SK-MEL-5 (cell line): ENCODE data around the gene SPAG9. TPM values are rescaled to one million over a fixed set of nuclear protein-coding genes. Genes with fewer than 3 reads are reported as not detected.
"Not testable (repeated sequence)": the region's sequence is repeated elsewhere in the genome, so short reads cannot be mapped to it uniquely, and the experiment has no call there.

ENCODE experiments used
- DNase-seq: peaks from one replicate; pipeline ENCODE4 v3.0.0-alpha.2; 2016; ENCODE audit warnings: low read depth, low spot score
- in situ Hi-C: cut with HindIII; loops from 2 replicates; pipeline ENCODE4 v1.10.0; 2016; ENCODE audit warnings: low sequenced_read_pairs, high pct_unique_total_duplicates, low pct_unique_long_range_greater_than_20kb
- total RNA-seq: library from RNA; depleted of rRNA; stranded (reverse); fragments of >200 nt; shearing (Covaris generic); gene quantifications from 2 replicates; pipeline ENCODE4 v1.2.3, GENCODE V29; 2014

The SPAG9 gene
- total RNA-seq, 1 experiment from 2014 or later = 103 TPM

GRCh38 chr17:50941676-50942048 is 179.0 kb downstream of the SPAG9 start:
- DNase-seq, in situ Hi-C loops: not testable (repeated sequence)

- in situ Hi-C loops = no loop called here
- DNase-seq = no peak
Observed at GRCh38 chr17:50939795-50940684, 180.6 kb downstream of the SPAG9 start.

GRCh38 chr17:50939542-50939794 is 181.2 kb downstream of the SPAG9 start:
- in situ Hi-C loops = no loop called here
- no peak for DNase-seq

- in situ Hi-C loops = no loop called here
- no peak for DNase-seq
Observed at GRCh38 chr17:50938821-50939541, 181.7 kb downstream of the SPAG9 start.

GRCh38 chr17:50935996-50936266 is 184.7 kb downstream of the SPAG9 start:
- in situ Hi-C loops = no loop called here
- DNase-seq = no peak

GRCh38 chr17:50935221-50935995 is 185.3 kb downstream of the SPAG9 start:
- in situ Hi-C loops = no loop called here

GRCh38 chr17:50934672-50935220 is 185.9 kb downstream of the SPAG9 start:
- DNase-seq = no peak
- in situ Hi-C loops = no loop called here

More at GRCh38 chr17:50935221-50935995, 185.3 kb downstream of the SPAG9 start:
- DNase-seq = peak; percentile 90

GRCh38 chr17:50934161-50934560 is 186.5 kb downstream of the SPAG9 start:
- no peak for DNase-seq
- in situ Hi-C loops = no loop called here

- peak; percentile 75 for DNase-seq
- in situ Hi-C loops = no loop called here
Observed at GRCh38 chr17:50931144-50931908, 189.3 kb downstream of the SPAG9 start.

- no peak for DNase-seq
- in situ Hi-C loops = no loop called here
Observed at GRCh38 chr17:50928646-50929045, 192.0 kb downstream of the SPAG9 start.

- no peak for DNase-seq
- in situ Hi-C loops = no loop called here
Observed at GRCh38 chr17:50927287-50927686, 193.4 kb downstream of the SPAG9 start.

- in situ Hi-C loops = no loop called here
- no peak for DNase-seq
Observed at GRCh38 chr17:50926523-50926922, 194.1 kb downstream of the SPAG9 start.

GRCh38 chr17:50925296-50925891 is 195.3 kb downstream of the SPAG9 start:
- DNase-seq = no peak
- in situ Hi-C loops = no loop called here

- in situ Hi-C loops = no loop called here
- DNase-seq = no peak
Observed at GRCh38 chr17:50924800-50925199, 195.9 kb downstream of the SPAG9 start.

GRCh38 chr17:50924300-50924699 is 196.4 kb downstream of the SPAG9 start:
- in situ Hi-C loops = no loop called here

GRCh38 chr17:50923611-50924010 is 197.1 kb downstream of the SPAG9 start:
- in situ Hi-C loops = no loop called here

More at GRCh38 chr17:50924300-50924699, 196.4 kb downstream of the SPAG9 start:
- DNase-seq = no peak

GRCh38 chr17:50922721-50923405 is 197.8 kb downstream of the SPAG9 start:
- no peak for DNase-seq
- in situ Hi-C loops = no loop called here

More at GRCh38 chr17:50923611-50924010, 197.1 kb downstream of the SPAG9 start:
- no peak for DNase-seq
